ENCODE results near the gene USP12. TPM values are rescaled to one million over a fixed set of nuclear protein-coding genes. Genes with fewer than 3 reads are reported as not detected.
"Not testable (repeated sequence)": the region's sequence is repeated elsewhere in the genome, so short reads cannot be mapped to it uniquely, and the experiment has no call there.

The USP12 gene
- total RNA-seq, 2 experiments from 2014 or later, result 35.7 to 40.1 TPM

- intact Hi-C loops (cut with micrococcal nuclease), result no loop called here
- no peaks in the 10 kb centered on the region for H3K9me3 Mint-ChIP-seq
- DNase-seq (no peak), ATAC-seq (no peak)
- ChIA-PET POLR2A (no interaction called here), CTCF (no interaction called here)
- no peaks in the 10 kb centered on the region for H3K27me3 Mint-ChIP-seq
- no peak for TF ChIP-seq CTCF (IDR thresholded peaks at IDR 0.05)
- H3K4me3 Mint-ChIP-seq, result no peak overlapping the region
- H3K4me1 Mint-ChIP-seq (ENCODE audit: low read depth), result peaks cover 13% of the 10 kb centered on the region
- peaks cover 30% of the 10 kb centered on the region for H3K36me3 Mint-ChIP-seq (ENCODE audit: low read depth)
- H3K27ac Mint-ChIP-seq, result no peak overlapping the region
Observed at GRCh38 chr13:27080018-27080948, 91.3 kb downstream of the USP12 start.

DNA sequence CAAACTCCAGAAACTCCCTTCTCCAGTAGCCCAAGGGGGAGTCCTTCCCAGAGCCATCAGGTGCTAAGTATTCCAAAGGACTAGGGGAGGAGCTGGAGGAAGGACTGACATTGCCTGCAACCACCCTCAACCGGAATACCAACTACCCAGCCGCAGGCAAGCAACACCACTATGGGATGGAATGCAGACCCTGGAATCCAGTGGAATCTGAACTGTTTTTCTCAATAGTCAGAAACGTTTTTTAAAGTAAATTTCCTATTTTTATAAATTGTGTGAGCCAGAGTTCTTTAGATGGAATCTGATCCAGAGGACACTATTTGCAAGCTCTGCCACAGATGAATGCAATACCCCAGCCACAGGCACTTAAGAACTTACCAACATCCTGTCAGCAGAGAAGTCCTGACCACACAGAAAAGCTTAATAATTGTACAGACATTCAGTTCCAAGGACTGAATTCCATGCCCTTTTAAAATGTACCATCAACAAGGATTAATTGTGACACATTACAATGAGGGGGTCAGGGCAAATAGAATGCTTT lies 92.1 kb downstream of the USP12 start:
- ATAC-seq (no peak), DNase-seq (no peak)
- POLR2A ChIA-PET, result no interaction called here
- CTCF ChIA-PET, result no interaction called here
- Mint-ChIP-seq H3K9me3 (no peaks in the 10 kb centered on the region), H3K36me3 (ENCODE audit: low read depth) (peaks cover 32% of the 10 kb centered on the region), H3K4me1 (ENCODE audit: low read depth) (peaks cover 13% of the 10 kb centered on the region), H3K4me3 (no peak overlapping the region), H3K27me3 (no peaks in the 10 kb centered on the region), H3K27ac (no peak overlapping the region)
- no peak for TF ChIP-seq CTCF (IDR thresholded peaks at IDR 0.05)
- intact Hi-C loops (cut with micrococcal nuclease), result no loop called here

- no peak for ATAC-seq
- Mint-ChIP-seq H3K27ac (no peak overlapping the region), H3K4me1 (ENCODE audit: low read depth) (peaks cover 9% of the 10 kb centered on the region), H3K4me3 (no peak overlapping the region), H3K9me3 (no peaks in the 10 kb centered on the region), H3K27me3 (no peaks in the 10 kb centered on the region), H3K36me3 (ENCODE audit: low read depth) (peaks cover 42% of the 10 kb centered on the region)
- no peak for TF ChIP-seq CTCF (IDR thresholded peaks at IDR 0.05)
- no peak for DNase-seq
- ChIA-PET CTCF (no interaction called here), POLR2A (no interaction called here)
- intact Hi-C loops (cut with micrococcal nuclease), result no loop called here
Observed at GRCh38 chr13:27077451-27077850, 94.2 kb downstream of the USP12 start.

DNA sequence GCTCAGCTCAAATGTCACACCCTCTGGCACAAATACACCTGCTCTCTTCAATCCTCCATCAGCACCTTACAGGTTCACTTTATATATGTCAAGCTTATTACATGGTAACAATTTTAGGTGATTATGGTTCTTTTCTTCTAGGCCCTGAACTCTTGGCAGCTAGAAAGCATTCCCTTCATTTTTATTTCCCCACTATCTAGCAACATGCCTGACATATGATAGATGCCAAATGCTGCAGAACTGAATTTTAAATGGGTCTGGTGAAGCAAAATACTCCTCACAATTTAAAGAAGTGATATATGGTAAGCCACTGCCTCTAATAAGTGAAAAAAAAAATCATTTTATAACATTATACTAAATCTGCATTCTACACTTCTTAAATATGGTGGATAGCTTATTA lies 95.2 kb downstream of the USP12 start:
- no peak overlapping the region for H3K27ac Mint-ChIP-seq
- H3K9me3 Mint-ChIP-seq, result no peaks in the 10 kb centered on the region
- peaks cover 44% of the 10 kb centered on the region for H3K36me3 Mint-ChIP-seq (ENCODE audit: low read depth)
- DNase-seq (no peak), ATAC-seq (no peak)
- ChIA-PET POLR2A (no interaction called here), CTCF (interaction anchor here (0.8 kb wide), 1 partner anchor 8 kb away, joined by 3 read pairs; no protein-coding TSS in a partner anchor)
- no peaks in the 10 kb centered on the region for H3K27me3 Mint-ChIP-seq
- H3K4me3 Mint-ChIP-seq, result no peak overlapping the region
- peaks cover 9% of the 10 kb centered on the region for H3K4me1 Mint-ChIP-seq (ENCODE audit: low read depth)
- TF ChIP-seq CTCF (IDR thresholded peaks at IDR 0.05), result no peak
- intact Hi-C loops (cut with micrococcal nuclease), result no loop called here

GRCh38 chr13:27073186-27073585 lies 98.4 kb downstream of the USP12 start:
- intact Hi-C loops (cut with micrococcal nuclease), result no loop called here
- Mint-ChIP-seq H3K4me1 (ENCODE audit: low read depth) (no peaks in the 10 kb centered on the region), H3K27me3 (no peaks in the 10 kb centered on the region), H3K4me3 (no peak overlapping the region), H3K9me3 (no peaks in the 10 kb centered on the region), H3K27ac (no peak overlapping the region), H3K36me3 (ENCODE audit: low read depth) (peaks cover 45% of the 10 kb centered on the region)
- ChIA-PET POLR2A (no interaction called here), CTCF (interaction anchor here (1.2 kb wide), 1 partner anchor 9 kb away, joined by 3 read pairs; no protein-coding TSS in a partner anchor)
- no peak for ATAC-seq
- TF ChIP-seq CTCF (IDR thresholded peaks at IDR 0.05), result no peak
- DNase-seq, result no peak

DNA sequence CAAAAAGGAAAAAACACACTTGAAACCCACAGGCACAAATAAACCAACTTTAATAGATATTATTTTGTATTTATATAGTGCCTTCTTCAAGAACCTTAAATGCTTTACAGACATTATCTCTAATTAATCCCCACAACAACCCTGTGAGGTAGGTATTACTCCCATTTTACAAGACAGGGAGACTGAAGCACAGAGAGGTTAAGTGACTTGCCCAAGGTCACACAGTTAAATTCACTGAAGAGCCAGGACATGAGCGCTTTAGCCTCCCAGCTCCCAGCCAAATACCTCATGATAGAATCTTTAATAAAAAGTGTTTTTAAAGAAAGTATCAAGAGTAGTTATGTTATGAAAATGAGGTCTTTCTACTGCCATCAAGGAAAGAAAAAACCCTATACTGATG lies 105.5 kb downstream of the USP12 start:
- DNase-seq; CTCF ChIA-PET; ATAC-seq; H3K4me3 Mint-ChIP-seq; intact Hi-C loops (cut with micrococcal nuclease); POLR2A ChIA-PET; H3K27me3 Mint-ChIP-seq; H3K27ac Mint-ChIP-seq; H3K9me3 Mint-ChIP-seq: not testable (repeated sequence)
- Mint-ChIP-seq H3K36me3 (ENCODE audit: low read depth) (peaks cover 40% of the 10 kb centered on the region), H3K4me1 (ENCODE audit: low read depth) (peaks cover 14% of the 10 kb centered on the region)
